SK-MEL-5 (cell line): ENCODE data around the gene RPH3AL. TPM values are rescaled to one million over a fixed set of nuclear protein-coding genes. Genes with fewer than 3 reads are reported as not detected.
"Not testable (repeated sequence)": the region's sequence is repeated elsewhere in the genome, so short reads cannot be mapped to it uniquely, and the experiment has no call there.

Experiments used
- DNase-seq: peaks from one replicate; pipeline ENCODE4 v3.0.0-alpha.2; 2016; ENCODE audit warnings: low read depth, low spot score
- in situ Hi-C: cut with HindIII; loops from 2 replicates; pipeline ENCODE4 v1.10.0; 2016; ENCODE audit warnings: low sequenced_read_pairs, high pct_unique_total_duplicates, low pct_unique_long_range_greater_than_20kb
- total RNA-seq: library from RNA; depleted of rRNA; stranded (reverse); fragments of >200 nt; shearing (Covaris generic); gene quantifications from 2 replicates; pipeline ENCODE4 v1.2.3, GENCODE V29; 2014

Gene RPH3AL
- total RNA-seq, 1 experiment from 2014 or later = 2.4 TPM

DNA sequence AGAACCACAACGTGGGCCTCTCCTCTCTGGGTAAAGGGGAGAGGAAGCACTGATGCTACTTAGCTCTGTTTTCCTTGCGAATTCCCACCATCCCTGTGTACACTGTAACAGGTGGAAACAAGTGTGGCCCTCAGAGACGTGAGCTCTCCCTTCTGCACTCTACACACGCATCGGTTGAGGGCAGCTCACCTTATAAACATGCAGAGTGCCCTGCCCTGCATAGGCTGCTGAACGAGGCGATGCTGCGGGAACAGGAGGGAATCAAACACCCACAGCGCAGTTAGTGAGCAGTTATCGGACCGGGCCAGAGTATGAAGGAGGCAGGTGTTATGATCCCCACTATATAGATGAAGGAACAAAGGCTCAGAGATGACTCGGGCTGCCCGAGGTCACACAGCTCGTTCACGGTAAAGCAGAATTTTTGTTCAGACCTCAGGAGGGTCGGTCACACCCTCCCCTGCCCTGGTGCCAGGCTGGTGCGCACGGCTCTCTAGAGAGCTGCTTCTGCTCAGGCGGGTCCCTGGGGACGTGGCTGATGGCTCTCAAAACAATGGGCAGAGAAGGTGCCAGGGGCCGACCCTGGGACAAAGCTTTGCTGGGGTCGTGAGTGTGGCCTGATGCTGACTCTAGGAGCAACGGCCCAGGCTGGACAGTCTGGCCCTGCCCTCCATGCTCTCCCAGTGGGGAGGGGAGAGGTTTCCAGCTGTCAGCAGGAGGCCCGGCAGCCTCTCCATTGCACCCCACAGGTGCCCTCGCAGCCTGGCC, 68.5 kb downstream of the RPH3AL start:
- in situ Hi-C loops = no loop called here

DNA sequence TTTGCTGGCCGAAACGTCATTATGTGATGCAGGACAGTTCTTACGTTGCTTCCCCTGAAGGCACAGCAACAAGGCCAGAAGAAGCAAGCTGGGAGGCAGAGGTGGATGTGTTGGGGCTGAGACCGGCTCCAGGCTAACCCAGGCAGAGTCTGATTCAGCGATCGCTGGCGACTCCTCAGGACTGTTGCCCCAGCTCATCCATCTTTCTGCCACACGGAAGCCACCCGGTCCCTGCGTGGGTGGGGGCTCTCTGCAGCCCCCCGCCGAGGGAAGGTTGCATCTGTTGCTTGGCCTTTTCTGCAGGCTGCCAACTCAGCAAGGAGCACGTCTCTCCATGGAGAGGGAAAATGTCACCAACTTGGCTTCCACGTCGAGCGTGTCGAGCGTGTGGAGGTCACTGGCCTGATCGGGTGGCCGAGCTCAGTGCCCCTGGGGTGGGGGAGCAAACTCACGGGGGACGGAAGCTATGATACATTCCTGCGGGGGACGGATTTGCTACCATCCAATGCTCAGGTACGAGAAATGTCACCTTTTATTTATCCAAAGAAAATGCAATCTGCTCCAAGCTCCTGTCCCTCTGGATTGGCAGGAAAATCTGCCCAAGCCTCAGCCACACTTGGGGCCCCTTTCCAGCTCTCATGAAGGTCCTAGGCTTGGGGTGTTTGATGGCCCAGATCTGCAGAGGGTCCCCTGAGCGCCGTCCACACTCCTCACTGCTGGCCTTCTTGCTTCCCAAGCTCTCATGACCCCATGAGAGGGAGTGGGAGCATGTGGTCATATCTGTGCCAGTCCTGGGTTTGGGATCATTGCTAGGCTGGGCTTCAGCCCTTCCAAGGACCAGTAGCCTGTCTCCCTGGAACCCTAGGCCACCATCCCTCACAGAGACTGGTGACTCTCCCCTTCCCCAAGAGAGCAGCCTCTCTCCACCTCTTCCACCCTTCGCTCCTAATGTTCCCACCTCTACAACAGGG, 69.4 kb downstream of the RPH3AL start:
- in situ Hi-C loops = no loop called here
- DNase-seq = no peak

More for the DNA sequence above, 68.5 kb downstream of the RPH3AL start:
- DNase-seq = no peak

DNA sequence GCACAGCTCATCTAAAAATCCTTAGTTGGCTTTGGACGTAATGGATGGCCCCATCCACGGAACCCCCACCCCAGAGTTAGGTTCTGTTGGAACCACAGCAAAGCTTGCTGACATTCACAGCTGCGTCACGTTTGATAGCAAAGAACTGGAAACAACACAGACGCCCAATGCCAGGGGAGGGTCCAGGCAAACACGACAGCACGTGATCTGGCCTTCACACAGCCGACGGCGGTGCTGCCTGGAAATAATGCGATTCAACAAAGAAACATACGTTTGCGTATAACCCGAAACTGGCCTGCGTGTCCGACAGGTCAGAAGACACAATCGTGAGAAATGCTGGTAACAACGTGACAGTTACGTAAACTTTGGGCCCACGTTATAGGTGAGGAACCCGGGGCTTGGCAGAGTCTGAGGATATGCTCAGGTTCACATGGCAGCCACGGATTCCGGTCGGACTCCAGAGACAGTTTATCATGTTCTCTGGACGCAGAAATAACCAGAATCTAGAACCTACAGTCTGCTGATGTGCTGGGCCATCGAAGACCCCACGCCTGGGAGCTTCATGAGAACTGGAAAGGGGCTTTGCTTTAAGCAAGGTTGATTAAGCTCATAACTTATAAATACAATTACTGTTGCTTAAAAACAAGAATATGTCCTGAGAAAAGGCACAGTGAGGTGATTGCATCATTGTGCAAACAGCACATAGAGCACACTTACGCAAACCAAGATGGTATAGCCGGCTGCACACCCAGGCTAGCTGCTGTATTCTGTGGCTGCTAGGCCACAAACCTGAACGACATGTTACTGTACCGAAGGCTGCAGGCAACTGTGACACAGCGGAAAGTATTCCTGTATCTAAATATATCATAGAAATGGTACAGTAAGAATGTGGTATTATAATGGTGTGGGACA, 70.4 kb downstream of the RPH3AL start:
- DNase-seq = no peak
- in situ Hi-C loops = no loop called here

DNA sequence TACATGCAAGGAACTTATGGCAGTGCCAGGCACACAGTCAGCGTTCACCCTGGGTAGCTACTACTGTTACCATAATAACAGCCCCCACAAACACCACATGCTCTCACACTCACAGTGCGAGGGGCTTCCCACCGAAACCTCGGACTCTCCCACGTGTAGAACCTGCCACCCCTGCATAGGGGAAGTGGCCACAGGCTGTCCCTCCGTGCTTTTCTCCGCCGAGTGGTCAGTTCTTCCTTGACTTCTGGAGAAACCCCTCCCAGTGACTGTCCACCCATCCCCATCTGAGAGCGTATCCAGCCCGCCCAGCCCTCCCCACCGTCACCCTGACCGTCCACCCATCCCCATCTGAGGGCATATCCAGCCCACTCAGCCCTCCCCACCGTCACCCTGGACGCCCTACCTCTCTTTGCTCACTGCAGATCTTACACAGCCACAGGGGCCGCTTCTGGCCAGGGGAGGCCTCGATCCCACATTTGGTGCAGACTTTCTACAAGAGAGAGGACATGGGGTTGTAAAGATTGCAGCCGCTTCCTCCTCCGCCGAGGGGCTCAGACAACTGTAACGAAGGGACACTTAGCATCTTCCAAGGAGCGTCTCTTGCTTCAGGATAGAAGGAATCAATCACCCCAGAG, 71.1 kb downstream of the RPH3AL start:
- in situ Hi-C loops = no loop called here
- no peak for DNase-seq

DNA sequence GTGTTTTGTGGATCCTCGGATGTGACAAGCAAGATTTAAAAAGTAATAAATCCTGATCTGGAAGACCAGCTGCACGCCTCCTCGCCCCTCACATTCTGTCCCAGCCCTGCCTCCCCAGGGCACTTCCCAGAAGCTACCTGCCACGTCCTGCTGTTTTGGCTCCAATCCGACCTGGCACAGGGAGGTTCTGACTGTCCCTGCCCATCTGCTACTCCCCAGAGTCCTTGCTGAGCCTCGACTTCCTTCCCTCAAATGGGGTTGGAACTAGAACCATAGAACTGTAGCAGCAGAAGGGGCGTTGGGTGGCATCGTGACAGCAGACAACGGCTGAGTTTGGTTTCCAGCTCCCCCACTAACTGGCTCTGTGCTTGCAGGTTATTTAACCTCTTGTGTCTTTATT, 71.7 kb downstream of the RPH3AL start:
- in situ Hi-C loops = no loop called here
- no peak for DNase-seq

DNA sequence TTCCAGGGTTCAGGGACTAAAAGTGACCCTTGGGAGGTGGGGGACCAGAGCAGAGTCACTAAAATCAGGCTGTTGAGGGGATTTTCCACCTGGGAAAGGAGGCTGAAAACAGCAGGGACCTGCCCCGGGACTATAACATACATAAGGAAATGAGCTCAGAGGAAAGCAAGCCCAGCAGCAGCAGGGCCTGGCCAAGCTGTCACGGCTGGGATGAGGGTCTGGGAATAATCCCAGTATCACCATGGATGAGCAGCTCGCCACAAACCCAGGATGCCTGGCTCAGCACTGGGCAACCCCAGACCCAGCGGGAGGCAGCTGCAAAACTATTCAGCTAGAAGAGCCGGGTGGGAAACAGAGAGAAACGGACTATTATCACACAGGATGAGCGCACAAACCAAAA, 72.4 kb downstream of the RPH3AL start:
- in situ Hi-C loops = no loop called here
- DNase-seq = no peak

DNA sequence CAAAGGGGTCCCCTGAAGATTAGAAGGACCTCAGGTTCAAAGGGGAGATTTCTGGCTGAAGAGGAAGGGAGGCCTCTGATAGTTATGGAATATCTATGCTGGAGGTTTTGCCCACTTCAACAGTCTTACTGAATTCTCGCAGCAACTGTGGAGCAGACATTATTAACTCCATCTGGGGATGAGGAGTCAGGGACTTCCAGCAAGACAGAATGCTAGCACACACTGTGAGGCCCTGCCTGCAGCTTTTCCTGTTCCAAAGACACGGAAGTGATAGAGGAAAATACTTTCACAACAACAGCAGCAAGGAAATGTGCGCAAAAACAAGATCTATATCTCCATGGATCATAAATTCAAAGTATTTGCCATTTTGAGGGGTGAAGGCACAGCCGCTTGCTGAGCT, 72.8 kb downstream of the RPH3AL start:
- in situ Hi-C loops = no loop called here
- DNase-seq = no peak

DNA sequence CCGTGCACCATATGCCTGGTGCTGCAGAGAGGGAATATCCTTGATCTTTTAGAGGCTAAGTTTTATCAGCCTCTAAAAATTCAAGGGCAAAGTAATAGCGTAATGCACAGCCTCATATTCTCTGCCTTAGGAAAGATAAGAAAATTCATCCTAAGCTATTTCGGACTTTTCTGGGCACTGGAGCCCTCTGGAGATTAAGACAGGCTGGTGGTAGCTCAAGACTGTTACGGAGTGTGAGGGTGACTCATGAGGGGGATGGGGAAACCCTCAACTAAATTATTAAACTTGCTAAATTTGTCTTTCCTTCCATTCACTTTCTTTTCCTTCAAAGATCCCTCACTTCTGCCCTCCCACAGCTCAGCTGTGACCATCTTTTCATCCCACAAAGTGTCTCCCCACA, 73.3 kb downstream of the RPH3AL start:
- in situ Hi-C loops = no loop called here
- DNase-seq = no peak

DNA sequence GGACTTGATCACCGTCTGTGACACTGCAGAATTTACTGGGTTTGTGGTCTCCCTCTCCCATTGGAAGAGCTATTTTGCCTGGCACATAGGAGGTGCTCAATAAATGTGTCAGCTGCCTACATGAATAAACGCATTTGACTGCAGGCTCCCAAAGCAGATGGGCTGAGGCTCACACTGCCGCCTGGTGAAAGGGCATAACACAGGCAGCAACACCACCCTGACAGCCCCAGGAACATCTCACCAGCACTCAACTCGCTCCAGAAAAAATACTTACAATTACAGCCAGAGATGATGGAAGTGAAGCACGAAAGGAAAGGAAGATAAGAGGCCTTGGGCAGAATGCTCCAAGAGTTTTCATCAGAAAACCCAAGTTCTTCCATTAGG, 73.9 kb downstream of the RPH3AL start:
- in situ Hi-C loops = no loop called here

DNA sequence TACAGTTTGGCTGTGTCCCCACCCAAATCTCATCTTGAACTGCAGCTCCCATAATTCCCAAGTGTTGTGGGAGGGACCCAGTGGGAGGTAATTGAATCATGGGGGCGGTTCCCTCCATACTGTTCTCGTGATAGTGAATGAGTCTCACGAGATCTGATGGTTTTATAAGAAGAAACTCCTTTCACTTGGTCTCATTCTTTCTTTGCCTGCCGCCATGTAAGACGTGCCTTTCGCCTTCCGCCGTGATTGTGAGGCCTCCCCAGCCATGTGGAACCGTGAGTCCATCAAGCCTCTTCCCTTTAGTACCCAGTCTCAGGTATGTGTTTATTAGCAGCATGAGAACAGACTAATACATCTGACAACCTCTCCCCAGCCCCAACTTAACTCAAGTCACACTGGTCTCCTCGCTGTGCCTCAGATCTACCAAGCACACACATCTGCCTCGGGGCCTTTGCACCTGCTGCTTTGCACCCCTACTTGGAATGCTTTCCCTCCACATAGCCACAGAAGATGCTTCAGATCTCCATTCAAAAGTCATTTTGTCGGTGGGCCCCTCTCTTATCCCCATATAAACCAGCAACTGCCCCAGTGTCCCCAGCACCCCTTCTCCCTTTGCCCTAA, 74.4 kb downstream of the RPH3AL start:
- in situ Hi-C loops = no loop called here
- DNase-seq = no peak

More for the DNA sequence above, 73.9 kb downstream of the RPH3AL start:
- no peak for DNase-seq

DNA sequence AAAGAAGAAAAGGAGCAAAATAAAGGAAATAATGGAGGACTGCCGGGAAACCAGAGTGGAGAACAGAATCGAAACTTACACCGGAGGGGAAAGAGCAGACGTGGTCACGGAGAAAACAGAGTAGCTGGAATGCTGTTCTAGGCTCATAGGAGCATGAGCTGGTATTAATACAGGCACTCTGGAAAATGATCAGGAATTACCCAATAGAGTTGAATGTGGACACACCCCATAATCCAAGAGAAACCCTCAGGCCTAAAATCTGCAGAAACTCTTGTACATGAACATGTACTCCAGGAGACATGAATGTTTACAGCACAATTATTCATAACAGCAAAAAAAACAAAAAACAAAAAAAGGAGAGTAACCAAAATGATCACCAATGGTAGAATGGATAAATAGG, 77.7 kb downstream of the RPH3AL start:
- DNase-seq = no peak
- in situ Hi-C loops = no loop called here

DNA sequence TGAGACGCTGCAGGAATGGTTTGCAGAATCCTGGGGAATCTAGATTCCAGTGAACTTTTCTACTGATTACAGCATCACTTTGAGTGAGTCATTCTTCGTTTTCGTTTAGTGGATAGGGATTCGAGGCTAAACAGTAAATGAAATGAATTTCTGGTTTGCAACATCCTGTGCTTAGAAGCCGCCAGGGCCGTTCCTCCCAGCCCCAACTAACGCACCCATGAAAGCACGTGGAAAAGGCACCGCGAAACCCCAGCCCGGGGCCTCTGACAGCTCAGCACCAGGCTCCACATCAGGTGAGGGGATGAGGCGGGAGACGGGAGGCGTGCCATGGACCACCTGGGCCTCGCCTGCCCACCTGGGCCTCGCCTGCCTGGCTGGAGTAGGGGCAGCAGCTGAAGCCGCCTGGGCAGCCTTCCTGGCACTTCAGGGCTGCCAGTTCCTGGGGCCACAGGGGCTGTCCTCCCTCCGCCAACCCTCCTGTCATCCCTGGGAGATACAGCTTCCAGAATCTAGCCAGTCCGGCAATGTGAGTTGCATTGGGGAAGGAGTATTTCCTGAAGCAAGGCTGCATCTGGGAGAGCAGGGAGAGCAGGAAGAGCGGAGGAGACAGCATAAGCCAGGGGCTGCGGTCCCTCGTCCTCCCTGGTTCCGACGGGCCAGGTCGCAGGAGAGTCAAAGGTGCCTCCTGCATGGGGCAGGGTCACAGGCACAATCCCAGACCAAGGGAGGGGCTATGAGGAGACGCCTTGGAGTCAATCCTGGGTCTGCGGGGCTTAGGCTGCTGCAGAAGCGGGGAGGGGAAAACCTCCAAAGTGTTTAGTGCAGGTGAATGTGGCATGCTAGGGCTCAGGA, 78.4 kb downstream of the RPH3AL start:
- no peak for DNase-seq
- in situ Hi-C loops = no loop called here

DNA sequence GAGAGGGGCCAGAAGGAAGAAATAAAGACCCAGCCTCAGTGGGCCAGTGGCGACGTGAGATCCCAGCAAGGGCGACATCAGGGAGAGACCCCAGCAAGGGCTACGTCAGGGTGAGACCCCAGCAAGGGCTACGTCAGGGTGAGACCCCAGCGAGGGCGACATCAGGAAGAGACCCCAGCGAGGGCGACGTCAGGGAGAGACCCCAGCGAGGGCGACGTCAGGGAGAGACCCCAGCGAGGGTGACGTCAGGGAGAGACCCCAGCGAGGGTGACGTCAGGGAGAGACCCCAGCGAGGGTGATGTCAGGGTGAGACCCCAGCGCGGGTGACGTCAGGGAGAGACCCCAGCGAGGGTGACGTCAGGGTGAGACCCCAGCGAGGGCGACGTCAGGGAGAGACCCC, 79.8 kb downstream of the RPH3AL start:
- DNase-seq, in situ Hi-C loops: not testable (repeated sequence)

DNA sequence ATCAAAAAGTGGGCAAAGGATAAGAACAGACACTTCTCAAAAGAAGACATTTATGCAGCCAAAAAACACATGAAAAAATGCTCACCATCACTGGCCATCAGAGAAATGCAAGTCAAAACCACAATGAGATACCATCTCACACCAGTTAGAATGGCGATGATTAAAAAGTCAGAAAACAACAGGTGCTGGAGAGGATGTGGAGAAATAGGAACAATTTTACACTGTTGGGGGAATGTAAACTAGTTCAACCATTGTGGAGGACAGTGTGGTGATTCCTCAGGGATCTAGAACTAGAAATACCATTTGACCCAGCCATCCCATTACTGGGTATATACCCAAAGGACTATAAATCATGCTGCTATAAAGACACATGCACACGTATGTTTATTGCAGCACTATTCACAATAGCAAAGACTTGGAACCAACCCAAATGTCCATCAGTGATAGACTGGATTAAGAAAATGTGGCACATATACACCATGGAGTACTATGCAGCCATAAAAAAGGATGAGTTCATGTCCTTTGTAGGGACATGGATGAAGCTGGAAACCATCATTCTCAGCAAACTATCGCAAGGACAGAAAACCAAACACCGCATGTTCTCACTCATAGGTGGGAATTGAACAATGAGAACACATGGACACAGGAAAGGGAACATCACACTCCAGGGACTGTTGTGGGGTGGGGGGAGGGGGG, 80.5 kb downstream of the RPH3AL start:
- in situ Hi-C loops, DNase-seq: not testable (repeated sequence)

DNA sequence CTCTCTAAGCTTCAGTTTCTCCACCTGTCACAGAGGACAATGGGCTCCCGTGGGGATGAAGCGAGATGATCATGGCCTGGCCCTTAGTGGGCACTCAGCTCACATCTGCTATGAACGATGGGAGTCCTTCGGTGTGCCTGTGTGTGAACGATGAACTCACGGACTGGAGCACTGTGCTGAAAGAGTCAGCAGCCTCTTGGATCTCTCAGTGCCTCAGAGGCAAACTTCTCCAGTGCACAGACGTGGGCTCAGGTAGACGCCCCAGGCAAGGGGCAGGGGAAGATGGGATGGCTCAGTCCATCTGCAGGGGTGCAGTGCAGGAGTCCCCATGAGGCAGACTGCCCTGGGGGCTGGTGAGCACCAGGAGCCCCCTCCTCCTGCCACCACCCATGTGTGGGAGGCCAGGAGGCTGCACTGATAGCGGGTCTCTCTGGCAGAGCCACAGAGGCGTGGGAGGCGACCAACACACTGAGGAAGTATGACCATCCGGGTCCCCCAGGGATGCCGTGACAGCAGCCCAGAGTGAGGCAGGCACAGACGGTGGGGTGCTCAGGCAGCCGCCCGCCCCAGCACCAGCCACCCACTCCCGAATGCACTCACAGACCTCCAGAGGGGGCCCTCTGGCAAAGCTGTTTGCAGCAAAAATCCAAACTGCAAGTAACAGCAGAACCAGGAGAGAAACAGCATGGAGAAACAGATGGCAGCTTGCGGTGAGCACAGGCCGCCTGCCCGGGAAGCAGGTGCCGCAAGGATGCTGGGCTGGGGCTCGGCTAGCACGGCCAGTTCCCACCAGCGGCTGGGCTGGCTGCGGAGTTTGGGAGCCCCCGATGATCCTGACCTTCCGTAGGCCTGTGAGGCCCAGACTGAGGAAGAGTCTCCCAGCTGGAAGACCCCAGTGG, 82.7 kb downstream of the RPH3AL start:
- in situ Hi-C loops = no loop called here
- DNase-seq = no peak
